ENCODE data around the gene ZNF300.

DNA sequence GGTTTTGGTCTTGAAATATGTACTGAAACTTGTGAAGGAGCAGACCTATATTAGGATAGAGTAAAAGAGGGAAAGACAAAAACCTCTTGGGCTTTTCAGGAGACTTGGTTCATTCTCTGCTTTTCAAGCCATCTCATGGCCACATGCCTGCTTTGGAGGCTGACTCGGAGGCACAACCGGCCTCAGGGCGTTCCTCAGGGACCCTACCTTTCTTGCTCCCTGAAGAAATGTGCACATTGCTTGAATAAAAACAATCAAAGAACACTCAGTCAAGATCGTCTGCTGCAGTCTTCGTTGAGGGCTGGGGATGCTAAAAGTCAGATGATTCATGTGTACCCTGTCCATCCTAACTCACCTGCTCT is 57.5 kb downstream of the ZNF300 start:
- TF ChIP-seq ZNF629 (tag by site-specific recombination; IDR thresholded peaks at IDR 0.05) (no peak), GLI4 (tag by site-specific recombination; IDR thresholded peaks at IDR 0.05) (no peak), ZNF174 (tag by site-specific recombination; IDR thresholded peaks at IDR 0.05) (no peak), ZNF140 (tag by site-specific recombination; IDR thresholded peaks at IDR 0.05) (no peak), ZNF391 (tag by site-specific recombination; IDR thresholded peaks at IDR 0.05; ENCODE audit: borderline replicate concordance, low read depth) (no peak), ZBTB7A (tag by site-specific recombination; IDR thresholded peaks at IDR 0.05; ENCODE audit: low read depth) (no peak)
- TF ChIP-seq, protein P1, sequence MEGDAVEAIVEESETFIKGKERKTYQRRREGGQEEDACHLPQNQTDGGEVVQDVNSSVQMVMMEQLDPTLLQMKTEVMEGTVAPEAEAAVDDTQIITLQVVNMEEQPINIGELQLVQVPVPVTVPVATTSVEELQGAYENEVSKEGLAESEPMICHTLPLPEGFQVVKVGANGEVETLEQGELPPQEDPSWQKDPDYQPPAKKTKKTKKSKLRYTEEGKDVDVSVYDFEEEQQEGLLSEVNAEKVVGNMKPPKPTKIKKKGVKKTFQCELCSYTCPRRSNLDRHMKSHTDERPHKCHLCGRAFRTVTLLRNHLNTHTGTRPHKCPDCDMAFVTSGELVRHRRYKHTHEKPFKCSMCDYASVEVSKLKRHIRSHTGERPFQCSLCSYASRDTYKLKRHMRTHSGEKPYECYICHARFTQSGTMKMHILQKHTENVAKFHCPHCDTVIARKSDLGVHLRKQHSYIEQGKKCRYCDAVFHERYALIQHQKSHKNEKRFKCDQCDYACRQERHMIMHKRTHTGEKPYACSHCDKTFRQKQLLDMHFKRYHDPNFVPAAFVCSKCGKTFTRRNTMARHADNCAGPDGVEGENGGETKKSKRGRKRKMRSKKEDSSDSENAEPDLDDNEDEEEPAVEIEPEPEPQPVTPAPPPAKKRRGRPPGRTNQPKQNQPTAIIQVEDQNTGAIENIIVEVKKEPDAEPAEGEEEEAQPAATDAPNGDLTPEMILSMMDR (tag by site-specific recombination; IDR thresholded peaks at IDR 0.05), result no peak
